Astrocyte (in vitro differentiated cells and primary cell): Measurements from ENCODE around the gene RAB36. TPM values are rescaled to one million over a fixed set of nuclear protein-coding genes. Genes with fewer than 3 reads are reported as not detected.

Source experiments
- DNase-seq: peaks from one replicate; pipeline ENCODE4 v3.0.0-alpha.2; 2010; ENCODE audit warnings: low read depth
- FAIRE-seq: peaks from 2 replicates; lab custom pipeline; 2011; peaks lifted over from hg19 to GRCh38; lab: Jason Lieb, UNC
- H2AFZ ChIP-seq: 2 replicates; pipeline ENCODE4 v1.6.0; 2012; ENCODE audit warnings: low read depth, low read length, inconsistent platforms
- H3K27ac ChIP-seq: 2 replicates; pipeline ENCODE4 v1.5.1; 2011; ENCODE audit warnings: low read depth, low read length, inconsistent platforms
- H3K27me3 ChIP-seq: 2 replicates; pipeline ENCODE4 v1.6.0; 2011; ENCODE audit warnings: low read length, inconsistent platforms; ENCODE audit not compliant: insufficient read depth
- H3K36me3 ChIP-seq: 2 replicates; pipeline ENCODE4 v1.5.1; 2011; ENCODE audit warnings: low read length, inconsistent platforms; ENCODE audit not compliant: insufficient read depth
- H3K4me1 ChIP-seq: 2 replicates; pipeline ENCODE4 v1.5.1; 2011; ENCODE audit warnings: low read length, inconsistent platforms; ENCODE audit not compliant: insufficient read depth
- H3K4me2 ChIP-seq: 2 replicates; pipeline ENCODE4 v1.6.0; 2012; ENCODE audit warnings: low read length, inconsistent platforms
- H3K4me3 ChIP-seq: 2 replicates; pipeline ENCODE4 v1.5.1; 2011; ENCODE audit warnings: low read depth, mild to moderate bottlenecking, low read length, inconsistent platforms; ENCODE audit not compliant: insufficient read depth
- H3K79me2 ChIP-seq: 2 replicates; pipeline ENCODE4 v1.6.0; 2012; ENCODE audit warnings: mild to moderate bottlenecking, low read length, inconsistent platforms; ENCODE audit not compliant: insufficient read depth
- H3K9ac ChIP-seq: 2 replicates; pipeline ENCODE4 v1.6.0; 2012; ENCODE audit warnings: mild to moderate bottlenecking, low read length, inconsistent platforms
- H3K9me3 ChIP-seq: 2 replicates; pipeline ENCODE4 v1.5.1; 2012; ENCODE audit warnings: low read depth, mild to moderate bottlenecking, low read length, inconsistent platforms; ENCODE audit not compliant: insufficient read depth
- H4K20me1 ChIP-seq: 2 replicates; pipeline ENCODE4 v1.6.0; 2012; ENCODE audit warnings: low read length, inconsistent platforms; ENCODE audit not compliant: insufficient read depth
- H3K27ac Mint-ChIP-seq: one replicate; pipeline ENCODE4 v1.8.0; 2021; ENCODE audit warnings: mild to moderate bottlenecking, mixed read lengths; ENCODE audit not compliant: unreplicated experiment
- H3K27me3 Mint-ChIP-seq: one replicate; pipeline ENCODE4 v1.8.0; 2021; ENCODE audit warnings: low read depth, mixed read lengths; ENCODE audit not compliant: unreplicated experiment
- H3K36me3 Mint-ChIP-seq: one replicate; pipeline ENCODE4 v1.8.0; 2021; ENCODE audit warnings: low read depth, mixed read lengths; ENCODE audit not compliant: unreplicated experiment
- H3K4me1 Mint-ChIP-seq: one replicate; pipeline ENCODE4 v1.8.0; 2021; ENCODE audit warnings: low read depth, mixed read lengths; ENCODE audit not compliant: unreplicated experiment
- H3K4me3 Mint-ChIP-seq: one replicate; pipeline ENCODE4 v1.8.0; 2021; ENCODE audit warnings: mild to moderate bottlenecking, moderate library complexity, mixed read lengths; ENCODE audit not compliant: unreplicated experiment
- H3K9me3 Mint-ChIP-seq: one replicate; pipeline ENCODE4 v1.8.0; 2021; ENCODE audit warnings: mild to moderate bottlenecking, mixed read lengths; ENCODE audit not compliant: unreplicated experiment
- CTCF ChIP-seq: IDR thresholded peaks from 2 replicates; pipeline ENCODE4 v1.5.1; 2011; ENCODE audit warnings: low read depth, mild to moderate bottlenecking, inconsistent platforms, low read length, moderate library complexity; ENCODE audit not compliant: insufficient read depth
- EZH2 ChIP-seq: IDR thresholded peaks from 2 replicates; pipeline ENCODE4 v1.6.1; 2012; ENCODE audit warnings: mild to moderate bottlenecking, low read length, inconsistent platforms; ENCODE audit not compliant: insufficient read depth
- total RNA-seq: library from RNA; stranded (reverse); gene quantifications from 2 replicates; pipeline ENCODE4 v1.2.1, GENCODE V29; 2021

Gene RAB36
- total RNA-seq, 1 donor from 2014 or later, result 5.2 TPM

- no peak for FAIRE-seq
- no peaks in the 10 kb centered on the region for H3K4me1 ChIP-seq
- H3K36me3 Mint-ChIP-seq, result no peaks in the 10 kb centered on the region
These were observed 21.4 kb upstream of the RAB36 start for GRCh38 chr22:23123804-23124254.

GRCh38 chr22:23124611-23125511, 20.4 kb upstream of the RAB36 start:
- H3K9me3 Mint-ChIP-seq, result no peaks in the 10 kb centered on the region
- no peak overlapping the region for H3K27ac Mint-ChIP-seq
- no peak overlapping the region for H3K4me3 Mint-ChIP-seq
- H3K36me3 Mint-ChIP-seq, result no peaks in the 10 kb centered on the region
- Histone ChIP-seq H2AFZ (no peak overlapping the region), H3K4me3 (no peak overlapping the region), H3K36me3 (no peaks in the 10 kb centered on the region), H3K9me3 (no peaks in the 10 kb centered on the region), H3K4me2 (no peak overlapping the region), H4K20me1 (no peaks in the 10 kb centered on the region), H3K4me1 (no peaks in the 10 kb centered on the region), H3K9ac (no peak overlapping the region), H3K27ac (no peak overlapping the region), H3K79me2 (no peaks in the 10 kb centered on the region), H3K27me3 (no peaks in the 10 kb centered on the region)
- H3K4me1 Mint-ChIP-seq, result no peaks in the 10 kb centered on the region
- TF ChIP-seq EZH2, result no peak
- TF ChIP-seq CTCF, result no peak
- peaks cover 68% of the 10 kb centered on the region for H3K27me3 Mint-ChIP-seq
- DNase-seq, result no peak
- no peak for FAIRE-seq

More at GRCh38 chr22:23123804-23124254, 21.4 kb upstream of the RAB36 start:
- Mint-ChIP-seq H3K4me1 (no peaks in the 10 kb centered on the region), H3K27ac (no peak overlapping the region), H3K4me3 (no peak overlapping the region), H3K27me3 (peaks cover 69% of the 10 kb centered on the region), H3K9me3 (no peaks in the 10 kb centered on the region)
- TF ChIP-seq EZH2 (no peak), CTCF (no peak)
- Histone ChIP-seq H3K27ac (no peak overlapping the region), H2AFZ (no peak overlapping the region), H3K4me3 (no peak overlapping the region), H3K9me3 (no peaks in the 10 kb centered on the region), H3K79me2 (no peaks in the 10 kb centered on the region), H3K4me2 (no peak overlapping the region), H4K20me1 (no peaks in the 10 kb centered on the region), H3K9ac (no peak overlapping the region), H3K36me3 (no peaks in the 10 kb centered on the region), H3K27me3 (no peaks in the 10 kb centered on the region)
- DNase-seq, result no peak
